GM12873 (cell line): Measurements from ENCODE around the gene RBM4B.

Experiments
- TF ChIP-seq, protein P1 (sequence below): IDR thresholded peaks from 2 replicates; pipeline ENCODE4 v1.5.1; 2012; ENCODE audit warnings: low read depth, mild to moderate bottlenecking, moderate library complexity, low read length, control low read depth; ENCODE audit not compliant: insufficient read depth; ENCODE audit errors: missing control alignments

The RBM4B gene

DNA sequence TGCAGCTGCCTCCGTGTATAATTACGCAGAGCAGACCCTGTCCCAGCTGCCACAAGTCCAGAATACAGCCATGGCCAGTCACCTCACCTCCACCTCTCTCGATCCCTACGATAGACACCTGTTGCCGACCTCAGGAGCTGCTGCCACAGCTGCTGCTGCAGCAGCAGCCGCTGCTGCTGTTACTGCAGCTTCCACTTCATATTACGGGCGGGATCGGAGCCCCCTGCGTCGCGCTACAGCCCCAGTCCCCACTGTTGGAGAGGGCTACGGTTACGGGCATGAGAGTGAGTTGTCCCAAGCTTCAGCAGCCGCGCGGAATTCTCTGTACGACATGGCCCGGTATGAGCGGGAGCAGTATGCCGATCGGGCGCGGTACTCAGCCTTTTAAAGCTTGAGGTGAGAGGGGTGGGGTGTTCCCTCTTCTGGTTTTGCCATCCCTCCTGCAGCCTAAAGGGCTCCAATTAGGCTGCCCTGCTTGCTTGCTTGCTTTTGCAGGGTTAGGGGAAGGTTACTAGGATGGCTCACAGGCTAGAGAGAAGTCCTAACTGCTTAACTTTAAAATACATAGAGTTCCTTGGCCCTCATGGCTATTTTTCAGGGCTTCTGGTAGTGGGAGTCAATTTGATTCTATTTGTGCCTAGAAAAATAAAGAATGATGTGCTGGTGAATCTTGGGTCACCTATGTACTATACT is 33.8 kb downstream of the RBM4B start:
- TF ChIP-seq, protein P1, sequence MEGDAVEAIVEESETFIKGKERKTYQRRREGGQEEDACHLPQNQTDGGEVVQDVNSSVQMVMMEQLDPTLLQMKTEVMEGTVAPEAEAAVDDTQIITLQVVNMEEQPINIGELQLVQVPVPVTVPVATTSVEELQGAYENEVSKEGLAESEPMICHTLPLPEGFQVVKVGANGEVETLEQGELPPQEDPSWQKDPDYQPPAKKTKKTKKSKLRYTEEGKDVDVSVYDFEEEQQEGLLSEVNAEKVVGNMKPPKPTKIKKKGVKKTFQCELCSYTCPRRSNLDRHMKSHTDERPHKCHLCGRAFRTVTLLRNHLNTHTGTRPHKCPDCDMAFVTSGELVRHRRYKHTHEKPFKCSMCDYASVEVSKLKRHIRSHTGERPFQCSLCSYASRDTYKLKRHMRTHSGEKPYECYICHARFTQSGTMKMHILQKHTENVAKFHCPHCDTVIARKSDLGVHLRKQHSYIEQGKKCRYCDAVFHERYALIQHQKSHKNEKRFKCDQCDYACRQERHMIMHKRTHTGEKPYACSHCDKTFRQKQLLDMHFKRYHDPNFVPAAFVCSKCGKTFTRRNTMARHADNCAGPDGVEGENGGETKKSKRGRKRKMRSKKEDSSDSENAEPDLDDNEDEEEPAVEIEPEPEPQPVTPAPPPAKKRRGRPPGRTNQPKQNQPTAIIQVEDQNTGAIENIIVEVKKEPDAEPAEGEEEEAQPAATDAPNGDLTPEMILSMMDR: no peak

DNA sequence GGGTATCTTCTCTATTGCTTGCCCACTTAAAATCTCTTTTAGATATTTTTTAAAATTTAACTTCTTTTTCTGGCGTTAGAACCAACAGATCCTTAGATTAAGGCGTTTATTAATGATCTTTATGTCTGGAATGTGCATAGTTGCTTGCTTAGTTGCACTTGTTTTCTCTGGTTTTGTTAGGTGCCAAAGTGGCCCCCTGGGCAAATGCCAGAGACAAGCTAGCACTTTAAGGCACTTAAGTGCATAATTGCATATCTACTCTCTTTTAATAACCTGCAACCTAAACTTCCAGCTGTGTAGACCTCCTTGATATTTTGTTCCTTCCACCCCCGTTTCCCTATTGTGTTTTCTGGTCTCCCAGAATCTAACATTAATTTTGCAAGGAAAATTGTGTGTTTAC is 35.9 kb downstream of the RBM4B start:
- TF ChIP-seq, protein P1: no peak

DNA sequence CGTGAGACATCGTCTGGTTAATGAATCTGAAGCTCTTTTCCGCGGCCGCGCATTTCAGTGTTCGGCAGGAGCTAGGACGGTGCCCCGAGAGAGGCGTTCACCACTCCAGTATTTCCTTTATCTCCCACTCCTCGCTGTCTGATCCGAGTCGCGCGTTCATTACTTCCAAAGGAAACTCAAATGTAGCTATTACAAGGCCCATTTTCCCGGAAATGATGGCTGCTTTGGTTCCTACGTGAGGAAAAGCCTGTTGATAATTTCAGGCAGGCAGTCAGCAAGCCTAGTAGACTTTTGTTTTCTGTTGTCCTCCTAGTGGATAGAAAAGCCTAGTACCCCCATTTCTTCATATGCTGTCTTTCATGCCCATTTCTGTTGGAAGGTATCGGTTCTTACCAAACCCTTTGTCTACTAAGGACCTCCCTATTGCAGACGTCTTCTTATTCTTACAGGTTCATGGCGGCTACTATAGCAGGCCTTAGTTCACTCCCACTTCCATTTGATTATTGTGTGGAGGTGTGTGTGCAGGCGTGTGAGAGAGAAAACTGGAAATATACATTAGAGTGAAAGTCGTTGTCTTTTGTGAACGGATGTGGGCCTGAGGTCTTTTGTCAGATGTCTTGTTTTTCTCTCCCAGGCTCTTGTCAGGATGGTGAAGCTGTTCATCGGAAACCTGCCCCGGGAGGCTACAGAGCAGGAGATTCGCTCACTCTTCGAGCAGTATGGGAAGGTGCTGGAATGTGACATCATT is 38.4 kb downstream of the RBM4B start:
- TF ChIP-seq, protein P1: peak; percentile 33

DNA sequence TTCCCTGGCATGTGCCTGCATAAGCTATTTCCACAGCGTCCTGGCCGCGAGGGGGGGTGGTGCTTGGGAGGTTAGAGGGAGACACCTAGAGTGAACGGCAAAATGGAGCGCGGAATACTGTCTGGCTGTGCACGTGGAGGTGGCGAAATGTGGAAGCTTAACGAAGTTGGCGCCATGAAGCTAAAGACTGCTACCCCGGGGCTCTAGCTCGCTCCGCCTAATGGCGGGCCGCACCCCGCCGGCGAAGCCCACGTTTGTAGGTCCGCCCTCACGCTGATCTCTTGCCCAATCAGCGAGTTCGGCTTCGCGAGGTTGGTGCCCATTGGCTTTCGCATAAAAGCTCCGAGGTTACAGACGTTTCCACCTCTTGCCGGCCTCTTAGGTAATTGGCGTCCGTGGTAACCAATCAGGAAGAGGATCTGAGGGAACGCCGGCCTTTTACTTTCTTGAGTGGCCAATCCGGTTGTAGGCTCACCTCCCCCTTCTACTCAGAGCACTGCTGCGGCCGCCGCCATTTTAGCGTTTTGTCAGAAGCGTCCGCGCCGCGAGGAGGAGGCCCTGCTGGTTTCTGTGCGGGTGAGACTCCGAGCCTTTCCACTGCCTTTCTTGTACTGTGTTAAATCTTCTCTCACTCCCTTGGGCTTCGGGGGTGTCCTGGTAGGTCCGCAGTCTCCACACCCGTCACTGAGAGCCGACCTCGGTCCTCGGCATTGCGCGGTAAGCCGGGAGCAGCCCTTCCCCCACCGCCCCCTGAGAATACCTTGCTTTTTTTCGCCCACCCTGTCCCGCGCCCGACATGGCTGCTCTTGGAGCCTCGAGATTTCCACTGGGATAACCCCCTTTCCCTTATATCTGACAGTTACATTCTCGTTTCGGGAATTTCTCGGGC is 39.3 kb downstream of the RBM4B start, which contains the start of gene RBM4:
Gene RBM4 (plus strand): TSS at position 527 of the 889 bp plus-strand sequence. CDS start 1,009 bp downstream, outside the sequence.
- TF ChIP-seq, protein P1: peak; percentile 33

DNA sequence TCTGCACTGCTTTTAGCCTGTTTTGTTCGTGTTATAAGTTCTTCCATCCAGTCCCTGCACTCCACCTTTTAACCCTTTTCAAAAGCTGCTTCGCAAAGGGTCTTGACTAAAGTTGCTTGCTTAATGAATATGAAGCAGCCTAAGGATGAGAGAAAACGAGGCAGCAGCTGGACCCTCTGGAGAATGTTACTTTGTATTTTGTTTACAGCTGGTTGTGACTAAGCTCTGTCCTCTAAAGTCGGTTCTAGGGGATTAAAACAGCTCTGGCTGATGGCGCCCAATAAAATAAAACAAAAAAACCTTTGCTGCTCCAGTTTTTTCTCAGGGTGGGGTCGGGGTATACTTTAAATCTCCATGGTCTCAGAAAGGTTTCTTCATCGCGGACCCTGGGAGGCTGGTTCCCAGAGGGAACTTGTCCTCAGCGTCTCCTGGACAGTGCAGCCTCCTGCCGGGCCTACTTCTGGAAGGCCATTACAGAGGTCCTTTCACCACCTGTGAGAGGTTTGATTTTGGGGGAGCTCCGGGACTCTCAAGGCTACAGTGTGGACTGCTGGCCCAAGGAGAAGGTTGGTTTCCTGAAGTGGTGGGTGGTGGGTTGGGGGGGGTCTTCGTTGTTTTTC is 40.0 kb downstream of the RBM4B start:
- TF ChIP-seq, protein P1: no peak

DNA sequence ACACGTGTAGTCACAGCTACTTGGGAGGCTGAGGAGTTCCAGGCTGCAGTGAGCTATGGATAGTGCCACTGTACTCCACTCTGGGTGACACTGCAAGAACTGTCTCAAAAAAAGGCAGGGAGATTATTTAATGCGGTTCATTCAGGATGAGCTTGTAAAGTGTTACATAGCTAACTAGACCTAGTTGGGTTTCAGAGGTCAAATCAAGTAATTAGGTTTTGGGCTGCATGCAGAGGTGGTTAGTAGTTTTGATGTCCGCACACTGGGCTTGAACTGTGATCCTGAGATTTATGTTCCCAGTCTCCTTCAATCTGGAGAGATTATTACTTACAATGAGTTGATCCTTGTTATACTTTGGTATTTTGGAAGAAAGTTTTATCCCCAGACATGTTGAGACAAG is 41.3 kb downstream of the RBM4B start:
- TF ChIP-seq, protein P1: no peak
